Lower lobe of right lung (tissue), 2 donors: Measurements from ENCODE around the gene AMD1. TPM values are rescaled to one million over a fixed set of nuclear protein-coding genes. Genes with fewer than 3 reads are reported as not detected.

ENCODE experiments used
- ATAC-seq, 2 donors: fragments of 200-7000 bp; cut with Tn5 transposase; one replicate each; pipeline ENCODE4 v1.9.1; 2020 to 2022; ENCODE audit warnings: mild to moderate bottlenecking in 2 of 2, moderate library complexity in 2 of 2
- DNase-seq: peaks from one replicate; pipeline ENCODE4 v3.0.0-alpha.2; 2020
- H3K27ac ChIP-seq: fragments of 200-600 bp; one replicate; pipeline ENCODE4 v1.8.0; 2022
- H3K27me3 ChIP-seq: fragments of 200-600 bp; one replicate; pipeline ENCODE4 v1.8.0; 2022; ENCODE audit warnings: low read depth
- H3K36me3 ChIP-seq: fragments of 200-600 bp; one replicate; pipeline ENCODE4 v1.8.0; 2022; ENCODE audit warnings: mild to moderate bottlenecking
- H3K4me1 ChIP-seq: fragments of 200-600 bp; one replicate; pipeline ENCODE4 v1.8.0; 2022
- H3K4me3 ChIP-seq: fragments of 200-600 bp; one replicate; pipeline ENCODE4 v1.8.0; 2022; ENCODE audit warnings: mild to moderate bottlenecking
- H3K9me3 ChIP-seq: fragments of 200-600 bp; one replicate; pipeline ENCODE4 v1.8.0; 2022
- intact Hi-C: fragments of 100-400 bp; cut with DNase I; formaldehyde crosslinking; loops from one replicate; pipeline ENCODE4 v1.11.0; 2022
- total RNA-seq: library from RNA; stranded (reverse); fragmentation: NEBNext Ultra II Directional; extraction: Animal tissue kit (Norgen Biotek cat#: 25700); gene quantifications from one replicate; pipeline ENCODE4 v1.2.1, GENCODE V29; 2021
- TF ChIP-seq, protein P1 (sequence below): fragments of 200-600 bp; IDR thresholded peaks from one replicate; pipeline ENCODE4 v1.8.0; 2022; ENCODE audit warnings: antibody characterized with exemption, mild to moderate bottlenecking
- donor health status: DM: no; HTN: yes; CAD: no; lungs with severe emphysema.

Gene AMD1
- total RNA-seq, 1 donor from 2014 or later = 65.8 TPM

DNA sequence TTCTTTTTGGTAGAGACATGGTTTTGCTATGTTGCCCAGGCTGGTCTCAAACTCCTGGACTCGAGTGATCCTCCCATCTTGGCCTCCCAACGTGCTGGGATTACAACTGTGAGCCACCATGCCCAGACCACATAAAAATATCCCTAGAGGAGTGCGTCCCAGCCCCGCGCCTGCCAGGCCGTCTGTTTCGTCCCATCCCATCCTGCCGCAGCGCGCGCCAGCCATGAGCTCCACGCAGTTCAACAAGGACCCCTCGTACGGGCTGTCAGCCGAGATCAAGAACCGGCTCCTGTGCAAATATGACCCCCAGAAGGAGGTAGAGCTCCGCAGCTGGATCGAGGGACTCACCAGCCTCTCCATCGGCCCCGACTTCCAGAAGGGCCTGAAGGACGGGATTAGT, 16.6 kb upstream of the AMD1 start:
- no peak for ATAC-seq
- H3K9me3 ChIP-seq = no peaks in the 10 kb centered on the region
- no peak overlapping the region for H3K4me3 ChIP-seq
- no peak for DNase-seq
- no peaks in the 10 kb centered on the region for H3K36me3 ChIP-seq
- no peaks in the 10 kb centered on the region for H3K27me3 ChIP-seq
- TF ChIP-seq, protein P1, sequence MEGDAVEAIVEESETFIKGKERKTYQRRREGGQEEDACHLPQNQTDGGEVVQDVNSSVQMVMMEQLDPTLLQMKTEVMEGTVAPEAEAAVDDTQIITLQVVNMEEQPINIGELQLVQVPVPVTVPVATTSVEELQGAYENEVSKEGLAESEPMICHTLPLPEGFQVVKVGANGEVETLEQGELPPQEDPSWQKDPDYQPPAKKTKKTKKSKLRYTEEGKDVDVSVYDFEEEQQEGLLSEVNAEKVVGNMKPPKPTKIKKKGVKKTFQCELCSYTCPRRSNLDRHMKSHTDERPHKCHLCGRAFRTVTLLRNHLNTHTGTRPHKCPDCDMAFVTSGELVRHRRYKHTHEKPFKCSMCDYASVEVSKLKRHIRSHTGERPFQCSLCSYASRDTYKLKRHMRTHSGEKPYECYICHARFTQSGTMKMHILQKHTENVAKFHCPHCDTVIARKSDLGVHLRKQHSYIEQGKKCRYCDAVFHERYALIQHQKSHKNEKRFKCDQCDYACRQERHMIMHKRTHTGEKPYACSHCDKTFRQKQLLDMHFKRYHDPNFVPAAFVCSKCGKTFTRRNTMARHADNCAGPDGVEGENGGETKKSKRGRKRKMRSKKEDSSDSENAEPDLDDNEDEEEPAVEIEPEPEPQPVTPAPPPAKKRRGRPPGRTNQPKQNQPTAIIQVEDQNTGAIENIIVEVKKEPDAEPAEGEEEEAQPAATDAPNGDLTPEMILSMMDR = no peak
- H3K4me1 ChIP-seq = peaks cover 9% of the 10 kb centered on the region
- intact Hi-C loops = no loop called here
- H3K27ac ChIP-seq = no peak overlapping the region

DNA sequence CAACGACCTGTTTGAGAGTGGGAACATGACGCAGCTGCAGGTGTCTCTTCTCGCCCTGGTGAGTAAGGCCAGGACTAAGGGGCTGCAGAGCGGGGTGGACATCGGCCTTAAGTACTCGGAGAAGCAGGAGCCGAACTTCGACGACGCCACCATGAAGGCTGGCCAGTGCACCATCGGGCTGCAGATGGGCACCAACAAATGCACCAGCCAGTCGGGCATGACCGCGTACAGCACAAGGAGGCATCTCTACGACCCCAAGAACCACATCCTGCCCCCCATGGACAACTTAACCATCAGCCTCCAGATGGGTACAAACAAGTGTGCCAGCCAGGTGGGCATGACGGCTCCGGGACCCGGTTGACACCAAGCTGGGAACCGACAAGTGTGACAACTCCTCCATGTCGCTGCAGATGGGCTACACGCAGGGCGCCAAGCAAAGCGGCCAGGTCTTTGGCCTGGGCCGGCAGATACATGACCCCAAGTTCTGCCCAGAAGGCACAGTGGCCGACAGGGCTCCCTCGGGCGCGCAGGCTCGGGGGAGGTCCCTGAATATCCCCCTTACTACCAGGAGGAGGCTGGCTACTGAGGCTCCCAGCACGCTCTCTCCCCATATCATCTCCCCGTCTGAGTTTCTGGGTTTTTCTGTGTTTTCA, 15.9 kb upstream of the AMD1 start:
- no peaks in the 10 kb centered on the region for H3K36me3 ChIP-seq
- H3K4me3 ChIP-seq = peak overlapping the region; percentile 32
- H3K27ac ChIP-seq = peak overlapping the region; percentile 64

DNA sequence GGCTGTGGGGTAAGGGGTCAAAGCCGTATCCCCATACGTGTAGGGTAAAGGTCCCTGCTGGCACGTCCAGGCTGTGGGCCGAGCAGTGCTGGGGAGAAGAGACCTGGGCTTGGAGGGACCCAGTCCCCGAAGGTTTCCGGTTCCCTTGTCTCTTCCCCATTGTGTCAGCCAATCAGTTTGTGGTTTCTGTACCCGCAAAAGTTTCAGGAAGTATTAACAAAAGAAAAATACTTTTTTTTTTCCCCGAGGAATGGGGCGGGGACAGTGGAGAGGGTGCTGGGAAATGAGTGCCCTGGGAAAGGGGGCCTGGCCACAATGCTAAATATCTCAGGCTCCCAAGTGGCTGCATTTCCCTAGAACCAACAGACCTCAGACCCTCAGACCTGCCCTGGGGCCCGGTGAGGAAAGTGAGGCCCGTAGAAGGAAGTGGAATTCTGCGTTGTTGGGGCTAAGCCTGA, 15.2 kb upstream of the AMD1 start:
- DNase-seq = peak; percentile 65
- no peaks in the 10 kb centered on the region for H3K27me3 ChIP-seq
- intact Hi-C loops = no loop called here
- H3K9me3 ChIP-seq = no peaks in the 10 kb centered on the region
- H3K4me1 ChIP-seq = peaks cover 9% of the 10 kb centered on the region
- peak overlapping the region; percentile 64 for H3K27ac ChIP-seq
- TF ChIP-seq, protein P1 = no peak
- ATAC-seq = peak; percentile 81 to 84
- no peaks in the 10 kb centered on the region for H3K36me3 ChIP-seq
- H3K4me3 ChIP-seq = peak overlapping the region; percentile 32

More for the DNA sequence above, 15.9 kb upstream of the AMD1 start:
- TF ChIP-seq, protein P1 = no peak
- no peak for DNase-seq
- peaks cover 9% of the 10 kb centered on the region for H3K4me1 ChIP-seq
- no peaks in the 10 kb centered on the region for H3K27me3 ChIP-seq
- no peaks in the 10 kb centered on the region for H3K9me3 ChIP-seq
- intact Hi-C loops = no loop called here
- ATAC-seq = no peak

DNA sequence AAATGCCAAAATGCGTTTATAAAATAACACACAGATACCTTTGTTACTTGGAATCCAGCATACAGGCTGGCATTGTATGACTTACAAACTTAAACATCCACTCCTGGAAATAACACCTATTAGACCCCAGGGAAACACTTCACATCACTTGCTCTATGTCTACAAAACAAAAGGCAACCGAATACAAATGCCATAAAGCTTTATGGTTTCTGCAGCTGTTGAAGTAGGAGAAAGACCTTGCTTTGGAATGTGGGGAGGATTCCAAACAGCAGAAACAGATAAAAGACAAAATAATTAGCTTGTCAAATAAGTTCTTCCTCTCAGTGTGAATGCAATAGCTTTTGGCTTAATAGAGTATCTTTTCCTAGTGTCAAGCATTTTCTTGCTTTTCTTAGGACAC, 9.8 kb upstream of the AMD1 start:
- Histone ChIP-seq H3K4me3 (no peak overlapping the region), H3K4me1 (peaks cover 5% of the 10 kb centered on the region), H3K27me3 (no peaks in the 10 kb centered on the region), H3K27ac (no peak overlapping the region), H3K36me3 (no peaks in the 10 kb centered on the region), H3K9me3 (no peaks in the 10 kb centered on the region)
- TF ChIP-seq, protein P1 = no peak
- ATAC-seq (no peak), DNase-seq (no peak)
- intact Hi-C loops = no loop called here

DNA sequence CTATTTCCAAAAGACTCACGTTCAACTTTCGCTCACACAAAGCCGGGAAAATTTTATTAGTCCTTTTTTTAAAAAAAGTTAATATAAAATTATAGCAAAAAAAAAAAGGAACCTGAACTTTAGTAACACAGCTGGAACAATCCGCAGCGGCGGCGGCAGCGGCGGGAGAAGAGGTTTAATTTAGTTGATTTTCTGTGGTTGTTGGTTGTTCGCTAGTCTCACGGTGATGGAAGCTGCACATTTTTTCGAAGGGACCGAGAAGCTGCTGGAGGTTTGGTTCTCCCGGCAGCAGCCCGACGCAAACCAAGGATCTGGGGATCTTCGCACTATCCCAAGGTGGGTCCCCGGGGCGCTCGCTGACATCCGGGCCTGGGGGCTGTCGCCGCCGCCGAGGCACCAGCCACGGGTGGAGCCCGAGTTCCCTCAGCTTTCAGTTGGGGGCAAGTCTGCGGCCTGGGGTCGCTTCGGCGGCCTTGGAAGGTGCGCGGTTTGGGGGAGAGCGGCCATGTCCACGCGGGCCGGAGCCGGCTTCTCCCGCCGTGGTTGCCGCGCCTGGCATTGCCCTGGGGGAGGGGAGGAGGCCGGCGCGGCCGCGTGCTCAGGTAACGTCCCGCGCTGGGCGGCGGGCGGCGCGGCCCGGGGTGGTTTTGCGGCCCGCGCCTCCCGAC, 429 bp downstream of the AMD1 start:
- ATAC-seq = peak; percentile 71 to 75
- DNase-seq = peak; percentile 72
- Histone ChIP-seq H3K4me3 (peak overlapping the region; percentile 75), H3K36me3 (no peaks in the 10 kb centered on the region), H3K27me3 (no peaks in the 10 kb centered on the region), H3K4me1 (peaks cover 44% of the 10 kb centered on the region), H3K9me3 (no peaks in the 10 kb centered on the region), H3K27ac (peak overlapping the region; percentile 95)
- TF ChIP-seq, protein P1 = no peak
- intact Hi-C loops = loop anchor here (10.0 kb wide), 1 partner anchor 50 kb away; no protein-coding TSS in a partner anchor
